ENCODE results near the gene FRMPD4.

The FRMPD4 gene

DNA sequence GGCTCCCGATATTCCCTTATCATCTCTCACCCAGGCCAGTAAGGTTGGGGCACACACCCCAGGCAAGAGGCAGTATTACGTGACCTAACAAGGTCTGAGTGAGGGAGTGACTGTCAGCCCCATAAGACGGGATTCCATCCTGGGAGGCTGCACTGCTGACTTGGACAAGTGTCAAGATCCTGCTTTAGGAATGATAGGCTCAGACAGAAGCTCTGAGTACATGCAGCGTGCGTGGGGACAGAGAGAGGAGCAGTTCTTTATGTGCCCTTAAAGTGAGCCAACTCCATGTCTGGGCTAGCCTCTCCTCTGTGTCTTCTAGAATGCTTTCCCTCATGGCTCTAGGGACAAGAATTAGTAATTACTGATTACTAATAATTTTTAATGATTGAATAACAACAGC lies 510.7 kb downstream of the FRMPD4 start:
- Histone ChIP-seq H3K27me3 (no peaks in the 10 kb centered on the region), H3K4me3 (no peak overlapping the region), H3K4me1 (no peaks in the 10 kb centered on the region), H3K9me3 (no peaks in the 10 kb centered on the region), H3K36me3 (no peaks in the 10 kb centered on the region), H3K27ac (no peak overlapping the region)
- intact Hi-C loops (cut with DNase I; ENCODE audit: low total_unique reads) = no loop called here
- TF ChIP-seq, protein P1, sequence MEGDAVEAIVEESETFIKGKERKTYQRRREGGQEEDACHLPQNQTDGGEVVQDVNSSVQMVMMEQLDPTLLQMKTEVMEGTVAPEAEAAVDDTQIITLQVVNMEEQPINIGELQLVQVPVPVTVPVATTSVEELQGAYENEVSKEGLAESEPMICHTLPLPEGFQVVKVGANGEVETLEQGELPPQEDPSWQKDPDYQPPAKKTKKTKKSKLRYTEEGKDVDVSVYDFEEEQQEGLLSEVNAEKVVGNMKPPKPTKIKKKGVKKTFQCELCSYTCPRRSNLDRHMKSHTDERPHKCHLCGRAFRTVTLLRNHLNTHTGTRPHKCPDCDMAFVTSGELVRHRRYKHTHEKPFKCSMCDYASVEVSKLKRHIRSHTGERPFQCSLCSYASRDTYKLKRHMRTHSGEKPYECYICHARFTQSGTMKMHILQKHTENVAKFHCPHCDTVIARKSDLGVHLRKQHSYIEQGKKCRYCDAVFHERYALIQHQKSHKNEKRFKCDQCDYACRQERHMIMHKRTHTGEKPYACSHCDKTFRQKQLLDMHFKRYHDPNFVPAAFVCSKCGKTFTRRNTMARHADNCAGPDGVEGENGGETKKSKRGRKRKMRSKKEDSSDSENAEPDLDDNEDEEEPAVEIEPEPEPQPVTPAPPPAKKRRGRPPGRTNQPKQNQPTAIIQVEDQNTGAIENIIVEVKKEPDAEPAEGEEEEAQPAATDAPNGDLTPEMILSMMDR (IDR thresholded peaks at IDR 0.05) = no peak
- no peak for DNase-seq

DNA sequence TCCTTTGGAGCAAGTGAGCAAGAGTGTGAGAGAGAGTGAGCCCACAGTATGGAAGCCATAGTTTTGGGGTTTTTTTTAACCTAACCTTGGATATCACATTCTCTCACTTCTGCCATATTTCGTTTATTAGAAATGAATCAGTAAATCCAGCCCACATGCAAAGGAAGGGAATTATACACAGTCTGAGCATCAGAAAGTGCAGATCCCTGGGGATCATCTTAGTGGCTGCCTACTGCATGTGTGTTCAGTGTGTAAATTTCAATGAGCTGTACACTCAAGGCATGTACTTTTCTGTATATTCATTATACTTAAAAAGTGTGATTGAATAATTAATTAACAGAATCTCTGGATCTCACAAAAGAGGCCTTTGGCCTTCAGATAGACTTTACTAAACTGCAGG lies 519.2 kb downstream of the FRMPD4 start:
- DNase-seq = no peak
- intact Hi-C loops (cut with DNase I; ENCODE audit: low total_unique reads) = no loop called here
- no peak overlapping the region for H3K27ac ChIP-seq
- no peaks in the 10 kb centered on the region for H3K36me3 ChIP-seq
- no peaks in the 10 kb centered on the region for H3K27me3 ChIP-seq
- H3K9me3 ChIP-seq = no peaks in the 10 kb centered on the region
- TF ChIP-seq, protein P1 (IDR thresholded peaks at IDR 0.05) = no peak
- H3K4me1 ChIP-seq = no peaks in the 10 kb centered on the region
- H3K4me3 ChIP-seq = no peak overlapping the region

DNA sequence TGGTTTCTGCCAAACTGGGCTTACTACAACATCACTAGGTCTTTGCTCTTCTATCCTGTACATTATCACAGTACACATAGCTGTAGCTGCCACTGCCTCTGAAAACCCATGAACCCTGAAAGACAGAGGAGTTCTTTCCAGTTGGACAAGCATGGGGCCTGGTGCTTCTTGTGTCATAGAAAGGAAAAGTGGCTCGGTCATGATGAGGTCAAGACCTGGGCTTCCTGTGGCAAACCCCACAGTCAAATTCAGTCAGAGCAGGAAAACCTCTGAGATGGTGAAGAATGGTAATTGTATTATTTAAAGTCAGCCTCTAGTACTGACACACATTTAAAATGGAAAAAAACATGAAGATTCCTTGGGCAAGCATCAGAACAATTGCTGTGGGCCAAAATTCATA lies 519.6 kb downstream of the FRMPD4 start:
- H3K27me3 ChIP-seq = no peaks in the 10 kb centered on the region
- H3K4me1 ChIP-seq = no peaks in the 10 kb centered on the region
- H3K4me3 ChIP-seq = no peak overlapping the region
- DNase-seq = no peak
- intact Hi-C loops (cut with DNase I; ENCODE audit: low total_unique reads) = no loop called here
- H3K36me3 ChIP-seq = no peaks in the 10 kb centered on the region
- TF ChIP-seq, protein P1 (IDR thresholded peaks at IDR 0.05) = no peak
- no peak overlapping the region for H3K27ac ChIP-seq
- H3K9me3 ChIP-seq = no peaks in the 10 kb centered on the region

- no peak overlapping the region for H3K27ac ChIP-seq
- no peaks in the 10 kb centered on the region for H3K4me1 ChIP-seq
- TF ChIP-seq, protein P1 (IDR thresholded peaks at IDR 0.05) = no peak
- no peaks in the 10 kb centered on the region for H3K36me3 ChIP-seq
- H3K9me3 ChIP-seq = peaks cover 0 to 7% (median 0%) of the 10 kb centered on the region in 3 donors
- intact Hi-C loops (cut with DNase I; ENCODE audit: low total_unique reads) = no loop called here
- DNase-seq = no peak
- H3K27me3 ChIP-seq = no peaks in the 10 kb centered on the region
- H3K4me3 ChIP-seq = no peak overlapping the region
Measured at GRCh38 chrX:12661464-12661863, 523.2 kb downstream of the FRMPD4 start.

DNA sequence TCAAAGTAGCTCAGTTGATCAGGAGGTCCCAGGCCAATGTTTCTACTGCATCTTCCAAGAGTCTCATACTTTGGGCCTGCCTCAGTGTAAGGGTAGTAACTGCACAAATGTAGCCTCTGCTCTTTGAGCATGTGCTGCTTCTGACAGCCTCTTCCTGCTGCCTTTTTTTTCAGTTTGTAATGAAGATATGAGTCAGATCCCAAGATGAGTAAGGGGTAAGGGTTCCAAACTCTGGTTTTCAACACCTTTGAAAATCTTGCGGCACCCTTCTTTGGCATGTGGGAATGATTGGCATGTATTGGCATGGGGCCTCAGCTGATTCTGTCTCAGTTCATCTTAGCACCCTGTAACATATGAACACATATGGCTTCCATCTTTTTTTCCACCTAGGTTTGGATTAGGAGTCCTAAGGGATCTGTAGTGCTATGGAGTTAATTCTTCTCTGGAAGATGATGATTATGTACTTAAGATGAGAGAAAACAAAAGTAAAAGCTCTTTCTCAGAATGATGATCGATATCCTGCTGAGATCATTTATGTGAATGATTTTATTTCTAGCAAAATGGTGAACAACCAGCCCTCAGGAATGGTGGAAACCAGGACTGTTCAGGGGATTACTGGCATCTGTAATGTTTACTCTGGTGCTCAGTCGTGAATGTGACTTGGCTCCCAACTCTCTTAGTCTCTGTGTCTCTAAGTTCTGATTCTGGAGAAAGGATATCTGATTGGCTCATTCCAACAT lies 534.3 kb downstream of the FRMPD4 start:
- Histone ChIP-seq H3K27ac (no peak overlapping the region), H3K4me3 (no peak overlapping the region), H3K27me3 (no peaks in the 10 kb centered on the region), H3K36me3 (no peaks in the 10 kb centered on the region), H3K4me1 (no peaks in the 10 kb centered on the region), H3K9me3 (peaks cover 0 to 5% (median 0%) of the 10 kb centered on the region in 3 donors)
- intact Hi-C loops (cut with DNase I; ENCODE audit: low total_unique reads) = no loop called here
- TF ChIP-seq, protein P1 (IDR thresholded peaks at IDR 0.05) = no peak
- no peak for DNase-seq
